Memory B cell (primary cell): ENCODE measurements around the gene SNTG2.
"Not testable (repeated sequence)": the region's sequence is repeated elsewhere in the genome, so short reads cannot be mapped to it uniquely, and the experiment has no call there.

Experiments
- ATAC-seq: fragments of 150-1000 bp; cut with Tn5 transposase; 2 replicates; pipeline ENCODE4 v1.10.0; 2021; ENCODE audit warnings: low read depth, mild to moderate bottlenecking, moderate library complexity
- DNase-seq, 2 donors: peaks; one replicate each; pipeline ENCODE4 v3.0.0; 2022; ENCODE audit warnings: low spot score in 2 of 2
- H3K27ac Mint-ChIP-seq: one replicate; pipeline ENCODE4 v1.8.0; 2022; ENCODE audit warnings: mild to moderate bottlenecking, moderate library complexity, mixed read lengths
- H3K27me3 Mint-ChIP-seq: one replicate; pipeline ENCODE4 v1.8.0; 2022; ENCODE audit warnings: mixed read lengths
- H3K36me3 Mint-ChIP-seq: one replicate; pipeline ENCODE4 v1.8.0; 2022; ENCODE audit warnings: mild to moderate bottlenecking, mixed read lengths
- H3K4me1 Mint-ChIP-seq: one replicate; pipeline ENCODE4 v1.8.0; 2022; ENCODE audit warnings: mixed read lengths
- H3K4me3 Mint-ChIP-seq: one replicate; pipeline ENCODE4 v1.8.0; 2022; ENCODE audit warnings: mild to moderate bottlenecking, moderate library complexity, mixed read lengths
- H3K9me3 Mint-ChIP-seq: one replicate; pipeline ENCODE4 v1.8.0; 2022; ENCODE audit warnings: mixed read lengths

SNTG2 gene

GRCh38 chr2:1405967-1406366, 455.3 kb downstream of the SNTG2 start:
- no peak for ATAC-seq
- Mint-ChIP-seq H3K27me3 (peaks cover 3% of the 10 kb centered on the region), H3K9me3 (peaks cover 11% of the 10 kb centered on the region), H3K4me1 (no peaks in the 10 kb centered on the region), H3K36me3 (no peaks in the 10 kb centered on the region), H3K27ac (no peak overlapping the region), H3K4me3 (no peak overlapping the region)
- DNase-seq = no peak

- Mint-ChIP-seq H3K9me3 (peaks cover 11% of the 10 kb centered on the region), H3K36me3 (no peaks in the 10 kb centered on the region), H3K4me3 (no peak overlapping the region), H3K27ac (no peak overlapping the region), H3K27me3 (peaks cover 3% of the 10 kb centered on the region), H3K4me1 (no peaks in the 10 kb centered on the region)
- ATAC-seq = no peak
- no peak for DNase-seq
These were observed 455.8 kb downstream of the SNTG2 start for GRCh38 chr2:1406434-1406833.

GRCh38 chr2:1407950-1408675, 457.5 kb downstream of the SNTG2 start:
- ATAC-seq = no peak
- Mint-ChIP-seq H3K9me3 (peaks cover 7% of the 10 kb centered on the region), H3K36me3 (no peaks in the 10 kb centered on the region), H3K4me3 (no peak overlapping the region), H3K4me1 (no peaks in the 10 kb centered on the region), H3K27ac (no peak overlapping the region), H3K27me3 (peaks cover 3% of the 10 kb centered on the region)
- no peak for DNase-seq

GRCh38 chr2:1413156-1413710, 462.6 kb downstream of the SNTG2 start, which contains the start of gene TPO:
TSS of gene TPO (plus strand) at chr2:1413463. CDS start at chr2:1414409, 946 bp downstream.
- no peaks in the 10 kb centered on the region for H3K4me1 Mint-ChIP-seq
- no peak within 1 kb of the TSS for H3K27ac Mint-ChIP-seq
- H3K27me3 Mint-ChIP-seq = no peaks in the 10 kb centered on the region
- no peaks in the 10 kb centered on the region for H3K9me3 Mint-ChIP-seq
- ATAC-seq (no peak), DNase-seq (no peak)
- no peak within 1 kb of the TSS for H3K4me3 Mint-ChIP-seq
- no peaks in the 10 kb centered on the region for H3K36me3 Mint-ChIP-seq

- Mint-ChIP-seq H3K4me3 (no peak overlapping the region), H3K27ac (no peak overlapping the region), H3K36me3 (no peaks in the 10 kb centered on the region), H3K4me1 (no peaks in the 10 kb centered on the region), H3K9me3 (no peaks in the 10 kb centered on the region), H3K27me3 (no peaks in the 10 kb centered on the region)
- ATAC-seq (no peak), DNase-seq (no peak)
These were observed 463.5 kb downstream of the SNTG2 start for GRCh38 chr2:1414121-1414520.

- H3K4me3 Mint-ChIP-seq, H3K4me1 Mint-ChIP-seq: not testable (repeated sequence)
These were observed 464.3 kb downstream of the SNTG2 start for GRCh38 chr2:1414901-1415300.

GRCh38 chr2:1415501-1415900, 464.9 kb downstream of the SNTG2 start:
- no peaks in the 10 kb centered on the region for H3K9me3 Mint-ChIP-seq
- no peaks in the 10 kb centered on the region for H3K4me1 Mint-ChIP-seq
- H3K4me3 Mint-ChIP-seq = no peak overlapping the region
- H3K36me3 Mint-ChIP-seq = no peaks in the 10 kb centered on the region
- DNase-seq (no peak), ATAC-seq (no peak)
- no peak overlapping the region for H3K27ac Mint-ChIP-seq
- H3K27me3 Mint-ChIP-seq = no peaks in the 10 kb centered on the region

More at GRCh38 chr2:1414901-1415300, 464.3 kb downstream of the SNTG2 start:
- DNase-seq, H3K36me3 Mint-ChIP-seq, H3K9me3 Mint-ChIP-seq, H3K27me3 Mint-ChIP-seq, H3K27ac Mint-ChIP-seq, ATAC-seq: not testable (repeated sequence)
